ENCODE results near the gene MGAT5.

DNA sequence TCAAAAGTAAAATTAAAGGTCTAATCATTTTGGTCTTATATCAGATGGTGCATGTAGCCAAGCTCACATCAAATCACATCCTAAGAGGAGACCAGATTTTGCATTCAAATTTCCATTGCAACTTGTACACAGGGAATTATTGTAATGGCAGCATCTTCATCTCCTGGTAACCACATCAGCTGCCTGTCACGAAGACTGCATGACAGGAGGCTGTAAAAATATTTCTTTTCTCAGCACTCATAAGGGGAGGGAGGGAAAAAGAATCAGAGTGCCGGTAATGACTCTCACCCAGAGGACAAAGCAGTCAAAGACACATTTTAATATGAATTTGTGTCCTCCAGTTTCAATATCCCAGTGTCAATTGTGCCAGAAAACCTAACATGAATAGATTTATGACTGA is 248.2 kb downstream of the MGAT5 start:
- TF ChIP-seq, protein P1, sequence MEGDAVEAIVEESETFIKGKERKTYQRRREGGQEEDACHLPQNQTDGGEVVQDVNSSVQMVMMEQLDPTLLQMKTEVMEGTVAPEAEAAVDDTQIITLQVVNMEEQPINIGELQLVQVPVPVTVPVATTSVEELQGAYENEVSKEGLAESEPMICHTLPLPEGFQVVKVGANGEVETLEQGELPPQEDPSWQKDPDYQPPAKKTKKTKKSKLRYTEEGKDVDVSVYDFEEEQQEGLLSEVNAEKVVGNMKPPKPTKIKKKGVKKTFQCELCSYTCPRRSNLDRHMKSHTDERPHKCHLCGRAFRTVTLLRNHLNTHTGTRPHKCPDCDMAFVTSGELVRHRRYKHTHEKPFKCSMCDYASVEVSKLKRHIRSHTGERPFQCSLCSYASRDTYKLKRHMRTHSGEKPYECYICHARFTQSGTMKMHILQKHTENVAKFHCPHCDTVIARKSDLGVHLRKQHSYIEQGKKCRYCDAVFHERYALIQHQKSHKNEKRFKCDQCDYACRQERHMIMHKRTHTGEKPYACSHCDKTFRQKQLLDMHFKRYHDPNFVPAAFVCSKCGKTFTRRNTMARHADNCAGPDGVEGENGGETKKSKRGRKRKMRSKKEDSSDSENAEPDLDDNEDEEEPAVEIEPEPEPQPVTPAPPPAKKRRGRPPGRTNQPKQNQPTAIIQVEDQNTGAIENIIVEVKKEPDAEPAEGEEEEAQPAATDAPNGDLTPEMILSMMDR (conservative IDR thresholded peaks at IDR 0.05) = no peak
- TF ChIP-seq ZFX (IDR thresholded peaks at IDR 0.05) = no peak
